GM23338 (cell line): Measurements from ENCODE around the gene DAAM1. TPM values are rescaled to one million over a fixed set of nuclear protein-coding genes. Genes with fewer than 3 reads are reported as not detected.

ENCODE experiments used
- ATAC-seq: fragments of 200-7000 bp; cut with Tn5 transposase; 3 replicates; pipeline ENCODE4 v1.9.1; 2020
- DNase-seq: peaks from one replicate; pipeline ENCODE4 v3.0.0-alpha.2; 2015; ENCODE audit warnings: low spot score
- H2AFZ ChIP-seq: fragments of 200-600 bp; sonication (generic); 2 replicates; pipeline ENCODE4 v1.8.0; 2016; ENCODE audit warnings: antibody characterized with exemption, mild to moderate bottlenecking, moderate library complexity
- H3F3A ChIP-seq: fragments of 200-600 bp; sonication (generic); replicated peaks from 2 replicates; pipeline ENCODE4 v1.8.0; 2017; ENCODE audit warnings: antibody characterized with exemption, mixed run types, low read depth
- H3K27ac ChIP-seq: fragments of 200-600 bp; sonication (generic); 2 replicates; pipeline ENCODE4 v1.6.1; 2016; ENCODE audit warnings: low read depth
- H3K27me3 ChIP-seq: fragments of 200-600 bp; sonication (generic); 2 replicates; pipeline ENCODE4 v1.8.0; 2016; ENCODE audit warnings: mild to moderate bottlenecking, mixed run types, moderate library complexity; ENCODE audit not compliant: insufficient read depth
- H3K36me3 ChIP-seq: fragments of 200-600 bp; sonication (generic); 2 replicates; pipeline ENCODE4 v1.8.0; 2016; ENCODE audit warnings: mild to moderate bottlenecking; ENCODE audit not compliant: insufficient read depth
- H3K4me1 ChIP-seq: fragments of 200-600 bp; sonication (generic); 2 replicates; pipeline ENCODE4 v1.8.0; 2016; ENCODE audit warnings: mild to moderate bottlenecking, moderate library complexity; ENCODE audit not compliant: insufficient read depth
- H3K4me2 ChIP-seq: fragments of 200-600 bp; sonication (generic); 2 replicates; pipeline ENCODE4 v1.7.1; 2017; ENCODE audit warnings: mixed run types
- H3K4me3 ChIP-seq: fragments of 200-600 bp; sonication (generic); 2 replicates; pipeline ENCODE4 v1.6.1; 2016; ENCODE audit warnings: mixed run types
- H3K79me2 ChIP-seq: fragments of 200-600 bp; sonication (generic); replicated peaks from 2 replicates; pipeline ENCODE4 v1.8.0; 2017; ENCODE audit warnings: mild to moderate bottlenecking; ENCODE audit not compliant: insufficient read depth
- H3K9me2 ChIP-seq: fragments of 200-600 bp; sonication (generic); 2 replicates; pipeline ENCODE4 v1.8.0; 2017; ENCODE audit not compliant: insufficient read depth
- H4K20me1 ChIP-seq: fragments of 200-600 bp; sonication (generic); replicated peaks from 2 replicates; pipeline ENCODE4 v1.8.0; 2017; ENCODE audit warnings: mild to moderate bottlenecking; ENCODE audit not compliant: insufficient read depth
- H3K27ac Mint-ChIP-seq: 2 replicates; pipeline ENCODE4 v1.8.0; 2020; ENCODE audit warnings: inconsistent platforms, mild to moderate bottlenecking, moderate library complexity, mixed read lengths
- H3K27me3 Mint-ChIP-seq: 3 replicates; pipeline ENCODE4 v1.8.0; 2022; ENCODE audit warnings: low read depth, mild to moderate bottlenecking, moderate library complexity, mixed read lengths, inconsistent platforms; ENCODE audit not compliant: insufficient read depth, poor library complexity
- H3K36me3 Mint-ChIP-seq: 3 replicates; pipeline ENCODE4 v1.8.0; 2021; ENCODE audit warnings: low read depth, mild to moderate bottlenecking, inconsistent platforms, moderate library complexity, mixed read lengths
- H3K4me1 Mint-ChIP-seq: 3 replicates; pipeline ENCODE4 v1.8.0; 2020; ENCODE audit warnings: mild to moderate bottlenecking, inconsistent platforms, mixed read lengths
- H3K4me3 Mint-ChIP-seq: 3 replicates; pipeline ENCODE4 v1.8.0; 2021; ENCODE audit warnings: moderate library complexity, mild to moderate bottlenecking, inconsistent platforms, mixed read lengths
- H3K9me3 Mint-ChIP-seq: 3 replicates; pipeline ENCODE4 v1.8.0; 2020; ENCODE audit warnings: moderate library complexity, mild to moderate bottlenecking, inconsistent platforms, mixed read lengths
- ETS1 ChIP-seq: IDR thresholded peaks from 2 replicates; pipeline ENCODE4 v1.6.1; 2016; ENCODE audit warnings: antibody characterized with exemption
- EZH2 ChIP-seq: fragments of 200-600 bp; sonication (generic); IDR thresholded peaks from one replicate; pipeline ENCODE4 v1.8.0; 2017; ENCODE audit warnings: antibody characterized with exemption, mild to moderate bottlenecking, low read depth; ENCODE audit not compliant: unreplicated experiment
- EZH2phosphoT487 ChIP-seq: fragments of 200-600 bp; sonication (generic); IDR thresholded peaks from one replicate; pipeline ENCODE4 v1.8.1; 2018; ENCODE audit warnings: antibody characterized with exemption; ENCODE audit not compliant: unreplicated experiment
- JUNB ChIP-seq: IDR thresholded peaks from one replicate; pipeline ENCODE4 v1.6.1; 2016; ENCODE audit warnings: antibody characterized with exemption; ENCODE audit not compliant: unreplicated experiment
- POLR2AphosphoS5 ChIP-seq: IDR thresholded peaks from 2 replicates; pipeline ENCODE4 v1.6.1; 2016; ENCODE audit warnings: antibody characterized with exemption, low read depth
- REST ChIP-seq: IDR thresholded peaks from one replicate; pipeline ENCODE4 v1.6.1; 2018; ENCODE audit warnings: antibody characterized with exemption; ENCODE audit not compliant: unreplicated experiment
- STAT1 ChIP-seq: IDR thresholded peaks from one replicate; pipeline ENCODE4 v1.6.1; 2016; ENCODE audit warnings: antibody characterized with exemption; ENCODE audit not compliant: unreplicated experiment
- ZNF462 ChIP-seq: fragments of 250-450 bp; sonication (Bioruptor Pico); IDR thresholded peaks from 2 replicates; pipeline ENCODE4 v1.5.0; 2020; ENCODE audit warnings: mild to moderate bottlenecking, moderate library complexity
- polyA plus RNA-seq: library from polyadenylated mRNA; unstranded; fragments of >200 nt; fragmentation: Nextera tagmentation; extraction: Ambion mirVana; gene quantifications from 2 replicates; pipeline ENCODE4 v1.2.1, GENCODE V29; 2016
- total RNA-seq: library from RNA; depleted of rRNA; stranded (reverse); fragments of >200 nt; shearing (Covaris generic); gene quantifications from 2 replicates; pipeline ENCODE4 v1.2.3, GENCODE V29; 2014

The DAAM1 gene
- total and polyA plus RNA-seq, 2 experiments from 2014 or later: 36.3 to 42.1 TPM

- TF ChIP-seq ZNF462 (no peak), POLR2AphosphoS5 (no peak), REST (no peak), EZH2 (no peak), STAT1 (no peak), JUNB (no peak)
These were observed 145.2 kb downstream of the DAAM1 start (continued) for GRCh38 chr14:59333668-59334067.

- Mint-ChIP-seq H3K27ac (no peak overlapping the region), H3K27me3 (no peaks in the 10 kb centered on the region), H3K9me3 (no peaks in the 10 kb centered on the region), H3K36me3 (peaks cover 13% of the 10 kb centered on the region), H3K4me3 (no peak overlapping the region), H3K4me1 (peaks cover 52% of the 10 kb centered on the region)
- H3K27me3 ChIP-seq: no peaks in the 10 kb centered on the region
- H3K9me2 ChIP-seq: peaks cover 11% of the 10 kb centered on the region
- no peaks in the 10 kb centered on the region for H3K36me3 ChIP-seq
- no peaks in the 10 kb centered on the region for H3F3A ChIP-seq
- ATAC-seq: no peak
- no peak overlapping the region for H3K4me3 ChIP-seq
- no peak for DNase-seq
- H3K79me2 ChIP-seq: no peaks in the 10 kb centered on the region
- H3K4me2 ChIP-seq: no peak overlapping the region
- no peak overlapping the region for H2AFZ ChIP-seq
- peaks cover 73% of the 10 kb centered on the region for H3K4me1 ChIP-seq
- no peaks in the 10 kb centered on the region for H4K20me1 ChIP-seq
- no peak overlapping the region for H3K27ac ChIP-seq
- TF ChIP-seq EZH2: no peak
- TF ChIP-seq ETS1: no peak
- no peak for TF ChIP-seq EZH2phosphoT487
These were observed 145.8 kb downstream of the DAAM1 start for GRCh38 chr14:59334253-59334652.
